ENCODE results near the gene DLGAP1. TPM values are rescaled to one million over a fixed set of nuclear protein-coding genes. Genes with fewer than 3 reads are reported as not detected.

Gene DLGAP1
- total and polyA plus RNA-seq, 2 of the 8 experiments (the other 6 are each of a cell fraction or from before 2014, with no cell fraction given), result 11.8 to 16.9 TPM

- no peak for TF ChIP-seq CTBP2 (IDR thresholded peaks at IDR 0.05; ENCODE audit: borderline replicate concordance, insufficient read depth, insufficient read length, low read length)
- TF ChIP-seq TEAD4 (IDR thresholded peaks at IDR 0.05; ENCODE audit: low read depth, low read length), result no peak
- no peak for TF ChIP-seq CHD1 (IDR thresholded peaks at IDR 0.05; ENCODE audit: low read depth, low read length)
- TF ChIP-seq ZNF274 (IDR thresholded peaks at IDR 0.05; ENCODE audit: borderline replicate concordance, extremely low read depth, low read length), result no peak
- TF ChIP-seq MAX (IDR thresholded peaks at IDR 0.05), result no peak
- TF ChIP-seq TCF12 (IDR thresholded peaks at IDR 0.05; ENCODE audit: low read depth, low read length), result no peak
- no peak for TF ChIP-seq YY1 (IDR thresholded peaks at IDR 0.05; ENCODE audit: low read depth, low read length)
Observed at GRCh38 chr18:3861495-3861894, 593.6 kb downstream of the DLGAP1 start (continued).
